HEK293 (cell line): ENCODE results near the gene PTPRR.

Source experiments
- GFI1B ChIP-seq: fragments of 450-650 bp; formaldehyde crosslinking; IDR thresholded peaks from 2 replicates; pipeline ENCODE4 v1.5.1; 2016; ENCODE audit warnings: missing biosample characterization, missing genetic modification characterization
- GLI4 ChIP-seq: fragments of 450-650 bp; formaldehyde crosslinking; IDR thresholded peaks from 2 replicates; pipeline ENCODE4 v1.5.1; 2016; ENCODE audit warnings: missing biosample characterization, missing genetic modification characterization
- REPIN1 ChIP-seq: fragments of 450-650 bp; formaldehyde crosslinking; IDR thresholded peaks from 2 replicates; pipeline ENCODE4 v1.5.1; 2017; ENCODE audit warnings: missing biosample characterization, missing genetic modification characterization, low read depth
- TRIM28 ChIP-seq: IDR thresholded peaks from 2 replicates; pipeline ENCODE4 v1.6.1; 2011; ENCODE audit warnings: low read length, control low read depth, borderline replicate concordance
- ZBTB21 ChIP-seq: fragments of 450-650 bp; formaldehyde crosslinking; IDR thresholded peaks from 2 replicates; pipeline ENCODE4 v1.5.1; 2017; ENCODE audit warnings: missing biosample characterization, missing genetic modification characterization
- ZNF148 ChIP-seq: fragments of 450-650 bp; formaldehyde crosslinking; IDR thresholded peaks from 2 replicates; pipeline ENCODE4 v1.5.0; 2017; ENCODE audit warnings: missing biosample characterization, missing genetic modification characterization, borderline replicate concordance
- ZNF221 ChIP-seq: fragments of 450-650 bp; formaldehyde crosslinking; IDR thresholded peaks from 2 replicates; pipeline ENCODE4 v1.5.1; 2017; ENCODE audit warnings: missing biosample characterization, missing genetic modification characterization, borderline replicate concordance
- ZNF274 ChIP-seq, 2 experiments: fragments of 200-500 bp in 1 of 2; fragments of 450-650 bp in 1 of 2; sonication (Bioruptor generic) in 1 of 2; formaldehyde crosslinking in 1 of 2; IDR thresholded peaks; 2 replicates each; pipeline versions ENCODE4 v1.5.1 to v1.6.1; 2014 to 2016; ENCODE audit warnings: borderline replicate concordance in 1 of 2, inconsistent platforms in 1 of 2, low read length in 1 of 2, missing biosample characterization in 1 of 2, missing genetic modification characterization in 1 of 2
- ZNF335 ChIP-seq: fragments of 450-650 bp; formaldehyde crosslinking; conservative IDR thresholded peaks from 2 replicates; pipeline ENCODE4 v1.5.1; 2016; ENCODE audit warnings: missing biosample characterization, missing genetic modification characterization
- ZNF341 ChIP-seq: fragments of 450-650 bp; formaldehyde crosslinking; IDR thresholded peaks from 2 replicates; pipeline ENCODE4; 2016; ENCODE audit warnings: low read depth, missing biosample characterization, missing genetic modification characterization
- ZNF37A ChIP-seq: fragments of 450-650 bp; IDR thresholded peaks from 2 replicates; pipeline ENCODE4 v1.5.1; 2018; ENCODE audit warnings: missing biosample characterization, missing genetic modification characterization
- ZNF394 ChIP-seq: fragments of 450-650 bp; formaldehyde crosslinking; IDR thresholded peaks from 2 replicates; pipeline ENCODE4 v1.5.1; 2016; ENCODE audit warnings: missing biosample characterization, missing genetic modification characterization, mild to moderate bottlenecking, moderate library complexity, borderline replicate concordance
- ZNF404 ChIP-seq: fragments of 450-650 bp; formaldehyde crosslinking; IDR thresholded peaks from 2 replicates; pipeline ENCODE4 v1.5.1; 2017; ENCODE audit warnings: missing biosample characterization, missing genetic modification characterization
- ZNF513 ChIP-seq: fragments of 450-650 bp; IDR thresholded peaks from 2 replicates; pipeline ENCODE4 v1.5.1; 2018; ENCODE audit warnings: missing biosample characterization, missing genetic modification characterization
- ZNF596 ChIP-seq: fragments of 450-650 bp; IDR thresholded peaks from 2 replicates; pipeline ENCODE4 v1.5.0; 2018; ENCODE audit warnings: missing biosample characterization, mild to moderate bottlenecking, missing genetic modification characterization, moderate library complexity
- ZNF660 ChIP-seq: fragments of 450-650 bp; IDR thresholded peaks from 2 replicates; pipeline ENCODE4 v1.5.1; 2018; ENCODE audit warnings: missing biosample characterization, mild to moderate bottlenecking, missing genetic modification characterization
- ZNF664 ChIP-seq: fragments of 450-650 bp; formaldehyde crosslinking; IDR thresholded peaks from 2 replicates; pipeline ENCODE4 v1.5.1; 2016; ENCODE audit warnings: missing biosample characterization, missing genetic modification characterization
- ZNF677 ChIP-seq: fragments of 450-650 bp; IDR thresholded peaks from 2 replicates; pipeline ENCODE4 v1.5.0; 2018; ENCODE audit warnings: missing biosample characterization, mild to moderate bottlenecking, missing genetic modification characterization, moderate library complexity
- ZNF701 ChIP-seq: fragments of 450-650 bp; formaldehyde crosslinking; IDR thresholded peaks from 2 replicates; pipeline ENCODE4 v1.5.1; 2016; ENCODE audit warnings: missing biosample characterization, missing genetic modification characterization
- TF ChIP-seq, protein P1 (sequence below): fragments of 450-650 bp; formaldehyde crosslinking; IDR thresholded peaks from 2 replicates; pipeline ENCODE4 v1.5.1; 2017; ENCODE audit warnings: missing biosample characterization, mild to moderate bottlenecking, missing genetic modification characterization, moderate library complexity
- TF ChIP-seq, protein P2 (sequence below): fragments of 450-650 bp; formaldehyde crosslinking; IDR thresholded peaks from 2 replicates; pipeline ENCODE4 v1.5.1; 2016; ENCODE audit warnings: missing biosample characterization, missing genetic modification characterization, borderline replicate concordance
- TF ChIP-seq, protein P3 (sequence below): fragments of 450-650 bp; formaldehyde crosslinking; conservative IDR thresholded peaks from 2 replicates; pipeline ENCODE4 v1.5.1; 2016; ENCODE audit warnings: low read depth, missing biosample characterization, missing genetic modification characterization
- TF ChIP-seq, protein P4 (sequence below): fragments of 450-650 bp; IDR thresholded peaks from 2 replicates; pipeline ENCODE4 v1.5.1; 2018; ENCODE audit warnings: missing biosample characterization, mild to moderate bottlenecking, missing genetic modification characterization
- TF ChIP-seq, protein P5 (sequence below): fragments of 450-650 bp; formaldehyde crosslinking; IDR thresholded peaks from 2 replicates; pipeline ENCODE4 v1.5.1; 2016; ENCODE audit warnings: missing biosample characterization, missing genetic modification characterization

PTPRR gene

DNA sequence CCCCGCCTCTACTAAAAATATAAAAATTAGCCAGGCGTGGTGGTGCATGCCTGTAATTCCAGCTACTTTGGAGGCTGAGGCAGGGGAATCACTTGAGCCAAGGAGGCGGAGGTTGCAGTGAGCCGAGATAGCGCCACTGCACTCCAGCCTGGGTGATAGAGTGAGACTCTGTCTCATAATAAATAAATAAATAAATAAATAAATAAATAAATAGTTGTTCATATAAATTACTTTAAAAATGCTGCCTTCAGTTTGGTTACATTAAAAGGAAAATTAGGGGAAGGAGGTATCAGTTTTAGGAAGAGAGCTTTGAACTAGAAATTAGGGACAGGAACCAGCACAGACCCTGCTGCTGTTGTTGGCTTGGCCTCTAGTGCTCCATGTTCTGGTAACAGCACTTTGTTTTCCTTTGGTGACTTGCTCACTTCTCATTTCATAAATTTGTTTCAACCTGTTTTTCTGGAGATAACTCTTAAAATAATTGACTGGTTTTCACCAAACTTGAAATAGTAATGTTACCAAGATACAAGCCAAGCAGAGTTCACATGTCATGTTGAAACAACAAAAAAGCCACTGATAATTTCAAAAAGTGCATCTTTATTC lies 260.4 kb downstream of the PTPRR start (continued):
- TF ChIP-seq ZNF513, result no peak
- no peak for TF ChIP-seq ZNF664 (tag by site-specific recombination)
- no peak for TF ChIP-seq ZNF404
- no peak for TF ChIP-seq TRIM28
- TF ChIP-seq GLI4, result no peak
- TF ChIP-seq, protein P1, sequence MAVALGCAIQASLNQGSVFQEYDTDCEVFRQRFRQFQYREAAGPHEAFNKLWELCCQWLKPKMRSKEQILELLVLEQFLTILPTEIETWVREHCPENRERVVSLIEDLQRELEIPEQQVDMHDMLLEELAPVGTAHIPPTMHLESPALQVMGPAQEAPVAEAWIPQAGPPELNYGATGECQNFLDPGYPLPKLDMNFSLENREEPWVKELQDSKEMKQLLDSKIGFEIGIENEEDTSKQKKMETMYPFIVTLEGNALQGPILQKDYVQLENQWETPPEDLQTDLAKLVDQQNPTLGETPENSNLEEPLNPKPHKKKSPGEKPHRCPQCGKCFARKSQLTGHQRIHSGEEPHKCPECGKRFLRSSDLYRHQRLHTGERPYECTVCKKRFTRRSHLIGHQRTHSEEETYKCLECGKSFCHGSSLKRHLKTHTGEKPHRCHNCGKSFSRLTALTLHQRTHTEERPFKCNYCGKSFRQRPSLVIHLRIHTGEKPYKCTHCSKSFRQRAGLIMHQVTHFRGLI (tag by site-specific recombination), result no peak
- TF ChIP-seq ZNF148, result no peak
- no peak for TF ChIP-seq ZNF221 (tag by site-specific recombination)
- TF ChIP-seq, protein P2, sequence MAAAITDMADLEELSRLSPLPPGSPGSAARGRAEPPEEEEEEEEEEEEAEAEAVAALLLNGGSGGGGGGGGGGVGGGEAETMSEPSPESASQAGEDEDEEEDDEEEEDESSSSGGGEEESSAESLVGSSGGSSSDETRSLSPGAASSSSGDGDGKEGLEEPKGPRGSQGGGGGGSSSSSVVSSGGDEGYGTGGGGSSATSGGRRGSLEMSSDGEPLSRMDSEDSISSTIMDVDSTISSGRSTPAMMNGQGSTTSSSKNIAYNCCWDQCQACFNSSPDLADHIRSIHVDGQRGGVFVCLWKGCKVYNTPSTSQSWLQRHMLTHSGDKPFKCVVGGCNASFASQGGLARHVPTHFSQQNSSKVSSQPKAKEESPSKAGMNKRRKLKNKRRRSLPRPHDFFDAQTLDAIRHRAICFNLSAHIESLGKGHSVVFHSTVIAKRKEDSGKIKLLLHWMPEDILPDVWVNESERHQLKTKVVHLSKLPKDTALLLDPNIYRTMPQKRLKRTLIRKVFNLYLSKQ (tag by site-specific recombination), result no peak
- TF ChIP-seq, protein P3, sequence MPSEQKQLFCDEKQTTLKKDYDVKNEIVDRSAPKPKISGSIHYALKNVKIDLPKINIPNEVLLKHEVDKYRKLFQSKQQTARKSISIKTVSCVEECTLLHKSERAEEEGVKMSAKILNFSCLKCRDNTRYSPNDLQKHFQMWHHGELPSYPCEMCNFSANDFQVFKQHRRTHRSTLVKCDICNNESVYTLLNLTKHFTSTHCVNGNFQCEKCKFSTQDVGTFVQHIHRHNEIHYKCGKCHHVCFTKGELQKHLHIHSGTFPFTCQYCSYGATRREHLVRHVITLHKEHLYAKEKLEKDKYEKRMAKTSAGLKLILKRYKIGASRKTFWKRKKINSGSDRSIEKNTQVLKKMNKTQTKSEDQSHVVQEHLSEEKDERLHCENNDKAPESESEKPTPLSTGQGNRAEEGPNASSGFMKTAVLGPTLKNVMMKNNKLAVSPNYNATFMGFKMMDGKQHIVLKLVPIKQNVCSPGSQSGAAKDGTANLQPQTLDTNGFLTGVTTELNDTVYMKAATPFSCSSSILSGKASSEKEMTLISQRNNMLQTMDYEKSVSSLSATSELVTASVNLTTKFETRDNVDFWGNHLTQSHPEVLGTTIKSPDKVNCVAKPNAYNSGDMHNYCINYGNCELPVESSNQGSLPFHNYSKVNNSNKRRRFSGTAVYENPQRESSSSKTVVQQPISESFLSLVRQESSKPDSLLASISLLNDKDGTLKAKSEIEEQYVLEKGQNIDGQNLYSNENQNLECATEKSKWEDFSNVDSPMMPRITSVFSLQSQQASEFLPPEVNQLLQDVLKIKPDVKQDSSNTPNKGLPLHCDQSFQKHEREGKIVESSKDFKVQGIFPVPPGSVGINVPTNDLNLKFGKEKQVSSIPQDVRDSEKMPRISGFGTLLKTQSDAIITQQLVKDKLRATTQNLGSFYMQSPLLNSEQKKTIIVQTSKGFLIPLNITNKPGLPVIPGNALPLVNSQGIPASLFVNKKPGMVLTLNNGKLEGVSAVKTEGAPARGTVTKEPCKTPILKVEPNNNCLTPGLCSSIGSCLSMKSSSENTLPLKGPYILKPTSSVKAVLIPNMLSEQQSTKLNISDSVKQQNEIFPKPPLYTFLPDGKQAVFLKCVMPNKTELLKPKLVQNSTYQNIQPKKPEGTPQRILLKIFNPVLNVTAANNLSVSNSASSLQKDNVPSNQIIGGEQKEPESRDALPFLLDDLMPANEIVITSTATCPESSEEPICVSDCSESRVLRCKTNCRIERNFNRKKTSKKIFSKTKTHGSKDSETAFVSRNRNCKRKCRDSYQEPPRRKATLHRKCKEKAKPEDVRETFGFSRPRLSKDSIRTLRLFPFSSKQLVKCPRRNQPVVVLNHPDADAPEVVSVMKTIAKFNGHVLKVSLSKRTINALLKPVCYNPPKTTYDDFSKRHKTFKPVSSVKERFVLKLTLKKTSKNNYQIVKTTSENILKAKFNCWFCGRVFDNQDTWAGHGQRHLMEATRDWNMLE (tag by site-specific recombination), result peak; percentile 80
- TF ChIP-seq ZNF701 (tag by site-specific recombination), result no peak
- no peak for TF ChIP-seq ZNF660 (tag by site-specific recombination)
- TF ChIP-seq, protein P4, sequence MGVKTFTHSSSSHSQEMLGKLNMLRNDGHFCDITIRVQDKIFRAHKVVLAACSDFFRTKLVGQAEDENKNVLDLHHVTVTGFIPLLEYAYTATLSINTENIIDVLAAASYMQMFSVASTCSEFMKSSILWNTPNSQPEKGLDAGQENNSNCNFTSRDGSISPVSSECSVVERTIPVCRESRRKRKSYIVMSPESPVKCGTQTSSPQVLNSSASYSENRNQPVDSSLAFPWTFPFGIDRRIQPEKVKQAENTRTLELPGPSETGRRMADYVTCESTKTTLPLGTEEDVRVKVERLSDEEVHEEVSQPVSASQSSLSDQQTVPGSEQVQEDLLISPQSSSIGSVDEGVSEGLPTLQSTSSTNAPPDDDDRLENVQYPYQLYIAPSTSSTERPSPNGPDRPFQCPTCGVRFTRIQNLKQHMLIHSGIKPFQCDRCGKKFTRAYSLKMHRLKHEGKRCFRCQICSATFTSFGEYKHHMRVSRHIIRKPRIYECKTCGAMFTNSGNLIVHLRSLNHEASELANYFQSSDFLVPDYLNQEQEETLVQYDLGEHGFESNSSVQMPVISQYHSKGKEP, result no peak
- no peak for TF ChIP-seq REPIN1 (tag by site-specific recombination)
- TF ChIP-seq ZNF341 (tag by site-specific recombination), result no peak
- TF ChIP-seq, protein P5, sequence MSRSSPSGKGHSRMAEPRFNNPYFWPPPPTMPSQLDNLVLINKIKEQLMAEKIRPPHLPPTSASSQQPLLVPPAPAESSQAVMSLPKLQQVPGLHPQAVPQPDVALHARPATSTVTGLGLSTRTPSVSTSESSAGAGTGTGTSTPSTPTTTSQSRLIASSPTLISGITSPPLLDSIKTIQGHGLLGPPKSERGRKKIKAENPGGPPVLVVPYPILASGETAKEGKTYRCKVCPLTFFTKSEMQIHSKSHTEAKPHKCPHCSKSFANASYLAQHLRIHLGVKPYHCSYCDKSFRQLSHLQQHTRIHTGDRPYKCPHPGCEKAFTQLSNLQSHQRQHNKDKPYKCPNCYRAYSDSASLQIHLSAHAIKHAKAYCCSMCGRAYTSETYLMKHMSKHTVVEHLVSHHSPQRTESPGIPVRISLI (tag by site-specific recombination), result no peak
- TF ChIP-seq GFI1B (tag by site-specific recombination), result no peak
- no peak for TF ChIP-seq ZNF274 (IDR thresholded peaks at IDR 0.05; ENCODE audit: low read length)
- TF ChIP-seq ZNF274 (tag by site-specific recombination; IDR thresholded peaks at IDR 0.05; ENCODE audit: borderline replicate concordance), result no peak
- no peak for TF ChIP-seq ZNF335 (tag by site-specific recombination)
- no peak for TF ChIP-seq ZNF677 (tag by site-specific recombination)
- peak; percentile 85 for TF ChIP-seq ZNF394 (tag by site-specific recombination)
- TF ChIP-seq ZBTB21 (tag by site-specific recombination), result no peak
- TF ChIP-seq ZNF37A (tag by site-specific recombination), result no peak
- no peak for TF ChIP-seq ZNF596 (tag by site-specific recombination)
